SK-N-SH (cell line): Measurements from ENCODE around the gene PRDM5.

Experiments
- CHD2 ChIP-seq: fragments of 150-350 bp; IDR thresholded peaks from 2 replicates; pipeline ENCODE4 v1.6.1; 2018; ENCODE audit warnings: low read length; ENCODE audit not compliant: partially characterized antibody
- EZH2phosphoT487 ChIP-seq: fragments of 200-600 bp; sonication (generic); IDR thresholded peaks from 2 replicates; pipeline ENCODE4 v1.6.1; 2017; ENCODE audit warnings: low read depth, mixed run types, mild to moderate bottlenecking, antibody characterized with exemption, moderate library complexity, borderline replicate concordance
- GABPA ChIP-seq: IDR thresholded peaks from 2 replicates; pipeline ENCODE4 v1.4.0; 2012; ENCODE audit warnings: low read depth, mild to moderate bottlenecking
- NRF1 ChIP-seq: IDR thresholded peaks from 2 replicates; pipeline ENCODE4 v1.6.1; 2012; ENCODE audit warnings: low read depth, mild to moderate bottlenecking, low read length
- POLR2AphosphoS5 ChIP-seq: IDR thresholded peaks from 2 replicates; pipeline ENCODE4 v1.6.1; 2012; ENCODE audit warnings: low read depth, low read length
- RAD21 ChIP-seq: IDR thresholded peaks from 2 replicates; pipeline ENCODE4 v1.6.1; 2012; ENCODE audit warnings: mild to moderate bottlenecking, low read length
- REST ChIP-seq: IDR thresholded peaks from 2 replicates; pipeline ENCODE4 v1.6.1; 2012; ENCODE audit warnings: mild to moderate bottlenecking, low read depth, low read length, moderate library complexity
- USF1 ChIP-seq: IDR thresholded peaks from 2 replicates; pipeline ENCODE4 v1.4.0; 2012; ENCODE audit warnings: low read depth, borderline replicate concordance
- YY1 ChIP-seq: IDR thresholded peaks from 2 replicates; pipeline ENCODE4 v1.4.0; 2012; ENCODE audit warnings: low read depth, mild to moderate bottlenecking
- TF ChIP-seq, protein P1 (sequence below): fragments of 200-600 bp; sonication (generic); IDR thresholded peaks from 2 replicates; pipeline ENCODE4 v1.6.1; 2017; ENCODE audit warnings: antibody characterized with exemption, mild to moderate bottlenecking, moderate library complexity

- TF ChIP-seq RAD21 (no peak), REST (no peak), GABPA (no peak), POLR2AphosphoS5 (no peak), EZH2phosphoT487 (no peak), NRF1 (no peak), CHD2 (no peak), USF1 (no peak), YY1 (no peak)
- TF ChIP-seq, protein P1, sequence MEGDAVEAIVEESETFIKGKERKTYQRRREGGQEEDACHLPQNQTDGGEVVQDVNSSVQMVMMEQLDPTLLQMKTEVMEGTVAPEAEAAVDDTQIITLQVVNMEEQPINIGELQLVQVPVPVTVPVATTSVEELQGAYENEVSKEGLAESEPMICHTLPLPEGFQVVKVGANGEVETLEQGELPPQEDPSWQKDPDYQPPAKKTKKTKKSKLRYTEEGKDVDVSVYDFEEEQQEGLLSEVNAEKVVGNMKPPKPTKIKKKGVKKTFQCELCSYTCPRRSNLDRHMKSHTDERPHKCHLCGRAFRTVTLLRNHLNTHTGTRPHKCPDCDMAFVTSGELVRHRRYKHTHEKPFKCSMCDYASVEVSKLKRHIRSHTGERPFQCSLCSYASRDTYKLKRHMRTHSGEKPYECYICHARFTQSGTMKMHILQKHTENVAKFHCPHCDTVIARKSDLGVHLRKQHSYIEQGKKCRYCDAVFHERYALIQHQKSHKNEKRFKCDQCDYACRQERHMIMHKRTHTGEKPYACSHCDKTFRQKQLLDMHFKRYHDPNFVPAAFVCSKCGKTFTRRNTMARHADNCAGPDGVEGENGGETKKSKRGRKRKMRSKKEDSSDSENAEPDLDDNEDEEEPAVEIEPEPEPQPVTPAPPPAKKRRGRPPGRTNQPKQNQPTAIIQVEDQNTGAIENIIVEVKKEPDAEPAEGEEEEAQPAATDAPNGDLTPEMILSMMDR = peak; percentile 49
Measured at GRCh38 chr4:120809518-120809917, 113.0 kb downstream of the PRDM5 start.
